Fibroblast of skin of back (primary cell): Measurements from ENCODE around the gene C19orf47.
"Not testable (repeated sequence)": the region's sequence is repeated elsewhere in the genome, so short reads cannot be mapped to it uniquely, and the experiment has no call there.

ENCODE experiments used
- DNase-seq: peaks from one replicate; pipeline ENCODE4 v3.0.0-alpha.2; 2013

C19orf47 gene

DNA sequence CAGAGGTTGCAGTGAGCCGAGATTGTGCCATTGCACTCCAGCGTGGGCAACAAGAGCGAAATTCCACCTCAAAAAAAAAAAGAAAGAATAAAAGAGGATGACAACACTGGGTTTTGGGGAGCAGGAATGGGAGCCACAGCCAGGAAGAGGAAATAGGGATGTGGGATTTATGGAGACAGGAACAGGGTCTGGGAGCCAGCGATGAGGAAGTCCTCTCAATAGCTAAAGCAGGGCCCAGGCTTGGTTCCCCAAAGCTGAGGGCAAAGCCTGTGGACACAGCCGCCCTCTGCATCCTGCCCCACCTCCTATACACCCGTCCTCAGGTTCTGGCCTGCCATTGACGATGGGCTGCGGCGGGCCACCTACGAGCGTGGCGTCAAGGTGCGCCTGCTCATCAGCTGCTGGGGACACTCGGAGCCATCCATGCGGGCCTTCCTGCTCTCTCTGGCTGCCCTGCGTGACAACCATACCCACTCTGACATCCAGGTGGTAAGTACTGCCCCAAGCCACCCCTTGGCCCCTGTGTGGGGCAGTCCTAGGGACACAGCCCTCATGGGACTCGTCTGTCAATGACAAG, 28.2 kb upstream of the C19orf47 start:
- DNase-seq = no peak

DNA sequence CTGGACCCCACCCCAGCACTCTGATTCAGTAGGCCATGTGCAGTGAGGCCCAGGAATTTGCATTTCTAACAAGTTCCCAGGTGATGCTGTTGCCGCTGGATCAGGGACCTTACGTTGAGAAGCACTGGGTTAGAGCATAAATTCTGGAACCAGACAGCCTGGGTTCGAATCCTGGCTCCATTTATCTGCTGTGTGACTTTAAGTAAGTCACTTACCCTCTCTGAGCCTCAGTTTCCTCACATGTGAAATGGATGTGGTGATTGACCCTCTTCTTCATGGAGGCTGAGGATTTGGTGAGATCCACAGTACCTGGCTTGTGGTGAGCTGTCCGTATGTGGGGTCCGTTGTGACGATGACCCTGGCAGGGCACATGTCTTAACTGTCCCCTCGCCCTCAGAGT, 25.9 kb upstream of the C19orf47 start:
- no peak for DNase-seq

- DNase-seq = no peak
These were observed 23.6 kb upstream of the C19orf47 start for GRCh38 chr19:40371802-40372122.

DNA sequence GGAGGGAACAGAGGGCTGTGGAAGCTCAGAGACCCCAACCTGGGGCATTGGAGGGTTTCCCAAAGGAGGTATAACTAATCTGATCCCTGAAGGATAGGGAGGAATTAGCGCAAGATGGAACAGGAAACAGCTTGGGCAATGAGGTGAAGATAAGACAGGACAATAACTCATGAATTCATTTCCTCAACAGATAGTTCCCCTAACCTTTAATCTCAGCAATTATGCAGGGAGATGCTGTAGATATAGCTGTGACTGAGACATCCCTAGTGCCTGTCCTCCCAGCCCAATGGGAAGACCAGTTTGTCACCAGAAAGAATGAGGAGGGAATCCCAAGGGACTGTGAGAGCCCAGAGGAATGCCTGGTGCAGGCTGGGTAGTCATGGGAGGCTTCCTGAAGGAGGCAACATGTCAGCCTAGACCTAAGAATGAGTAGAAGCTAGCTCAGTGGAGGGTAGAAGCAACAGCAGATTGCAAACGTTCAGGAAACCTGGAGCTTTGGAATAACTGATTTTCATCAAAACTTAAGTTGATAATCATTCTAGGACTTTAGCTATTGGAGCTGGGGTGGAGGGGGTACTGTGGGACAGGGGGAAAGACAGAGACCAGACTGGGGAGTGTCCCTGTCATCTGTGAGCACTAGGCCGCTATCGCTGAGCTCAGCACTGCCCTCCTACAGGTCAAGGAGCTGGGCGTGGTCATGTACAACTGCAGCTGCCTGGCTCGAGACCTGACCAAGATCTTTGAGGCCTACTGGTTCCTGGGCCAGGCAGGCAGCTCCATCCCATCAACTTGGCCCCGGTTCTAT, 23.0 kb upstream of the C19orf47 start:
- DNase-seq = peak; percentile 19

GRCh38 chr19:40370253-40370652, 22.1 kb upstream of the C19orf47 start:
- not testable (repeated sequence) for DNase-seq

GRCh38 chr19:40369797-40370196, 21.6 kb upstream of the C19orf47 start:
- DNase-seq = no peak

GRCh38 chr19:40367577-40368434, 19.6 kb upstream of the C19orf47 start:
- no peak for DNase-seq

- DNase-seq = no peak
These were observed 18.7 kb upstream of the C19orf47 start for GRCh38 chr19:40366697-40367561.

- peak; percentile 59 for DNase-seq
These were observed 17.6 kb upstream of the C19orf47 start for GRCh38 chr19:40365613-40366401.

GRCh38 chr19:40365010-40365409, 16.8 kb upstream of the C19orf47 start:
- no peak for DNase-seq

GRCh38 chr19:40363069-40363468, 14.9 kb upstream of the C19orf47 start:
- DNase-seq = no peak

DNA sequence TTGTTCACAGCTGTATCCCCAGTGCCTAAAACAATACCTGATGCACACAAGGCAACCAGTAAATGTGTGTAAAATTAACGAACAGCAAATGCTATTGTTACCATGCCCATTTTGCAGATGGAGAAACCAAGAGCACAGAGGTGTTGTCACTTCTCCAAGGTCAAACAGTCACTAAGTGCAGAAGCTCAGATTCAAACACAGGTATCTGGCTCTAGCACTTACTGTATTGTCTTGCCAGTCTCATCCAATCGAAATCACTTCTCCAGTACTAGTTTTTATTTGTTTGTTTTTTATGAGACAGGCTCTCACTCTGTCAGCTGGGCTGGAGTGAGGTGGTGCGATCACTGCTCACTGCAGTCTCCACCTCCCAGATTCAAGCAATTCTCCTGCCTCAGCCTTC, 14.0 kb upstream of the C19orf47 start:
- DNase-seq = no peak

DNA sequence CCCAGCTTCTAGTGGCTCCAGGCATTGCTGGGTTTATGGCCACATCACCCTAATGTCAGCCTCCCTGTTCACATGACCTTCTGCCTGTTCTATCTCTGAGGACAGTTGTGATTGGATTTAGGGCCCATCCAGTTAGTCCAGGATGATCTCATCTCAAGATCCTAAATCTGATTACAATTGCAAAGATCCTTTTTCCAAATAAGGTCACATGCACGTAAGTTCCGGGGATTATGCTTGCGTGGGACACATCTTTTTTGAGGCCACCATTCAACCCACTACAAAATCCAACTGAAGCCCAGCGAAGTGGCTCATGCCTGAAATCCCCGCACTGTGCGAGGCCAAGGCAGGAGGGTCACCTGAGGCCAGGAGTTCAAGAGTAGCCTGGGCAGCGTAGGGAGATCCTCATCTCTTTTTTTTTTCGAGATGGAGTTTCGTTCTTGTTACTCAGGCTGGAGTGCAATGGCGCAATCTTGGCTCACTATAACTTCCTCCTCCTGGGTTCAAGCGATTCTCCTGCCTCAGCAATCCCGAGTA, 12.6 kb upstream of the C19orf47 start:
- no peak for DNase-seq

GRCh38 chr19:40360020-40360707, 12.0 kb upstream of the C19orf47 start:
- DNase-seq = no peak

DNA sequence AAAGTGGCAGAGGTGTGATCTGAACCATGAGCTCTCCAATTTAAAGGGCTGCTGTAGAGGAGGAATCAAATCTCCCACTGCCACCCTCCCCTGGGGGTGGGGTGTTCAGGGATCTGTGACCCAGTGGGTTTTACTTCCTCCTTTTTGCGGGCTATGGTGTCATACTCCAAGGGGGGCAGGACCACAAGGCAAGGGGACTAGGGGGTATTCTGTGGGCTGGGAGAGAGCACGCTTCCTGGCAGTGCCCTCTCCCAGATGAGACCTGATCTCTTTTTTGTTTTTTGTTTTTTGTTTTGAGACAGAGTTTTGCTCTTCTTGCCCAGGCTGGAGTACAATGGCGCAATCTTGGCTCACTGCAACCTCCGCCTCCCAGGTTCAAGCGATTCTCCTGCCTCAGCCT, 10.6 kb upstream of the C19orf47 start:
- DNase-seq = no peak

DNA sequence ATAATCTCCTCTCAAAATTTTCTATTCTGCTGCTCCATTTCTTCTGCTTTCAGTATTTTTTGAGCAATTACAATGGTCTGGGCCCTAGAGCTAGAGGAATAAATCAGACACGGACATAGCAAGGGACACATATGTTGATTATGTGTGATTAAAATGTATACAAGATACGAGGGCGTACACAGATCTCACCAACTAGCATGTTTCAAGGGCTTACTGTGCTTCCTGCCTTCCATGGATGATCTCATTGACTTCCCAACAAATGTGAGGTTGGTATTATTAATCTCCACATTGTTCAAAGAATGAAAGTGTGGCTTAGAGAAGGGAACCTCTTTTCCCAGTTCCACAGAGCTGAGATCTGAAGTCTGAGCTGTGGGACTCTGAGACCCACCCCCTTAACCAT, 9.4 kb upstream of the C19orf47 start:
- peak; percentile 11 for DNase-seq

- DNase-seq = peak; percentile 16
These were observed 8.7 kb upstream of the C19orf47 start for GRCh38 chr19:40356681-40357595.

DNA sequence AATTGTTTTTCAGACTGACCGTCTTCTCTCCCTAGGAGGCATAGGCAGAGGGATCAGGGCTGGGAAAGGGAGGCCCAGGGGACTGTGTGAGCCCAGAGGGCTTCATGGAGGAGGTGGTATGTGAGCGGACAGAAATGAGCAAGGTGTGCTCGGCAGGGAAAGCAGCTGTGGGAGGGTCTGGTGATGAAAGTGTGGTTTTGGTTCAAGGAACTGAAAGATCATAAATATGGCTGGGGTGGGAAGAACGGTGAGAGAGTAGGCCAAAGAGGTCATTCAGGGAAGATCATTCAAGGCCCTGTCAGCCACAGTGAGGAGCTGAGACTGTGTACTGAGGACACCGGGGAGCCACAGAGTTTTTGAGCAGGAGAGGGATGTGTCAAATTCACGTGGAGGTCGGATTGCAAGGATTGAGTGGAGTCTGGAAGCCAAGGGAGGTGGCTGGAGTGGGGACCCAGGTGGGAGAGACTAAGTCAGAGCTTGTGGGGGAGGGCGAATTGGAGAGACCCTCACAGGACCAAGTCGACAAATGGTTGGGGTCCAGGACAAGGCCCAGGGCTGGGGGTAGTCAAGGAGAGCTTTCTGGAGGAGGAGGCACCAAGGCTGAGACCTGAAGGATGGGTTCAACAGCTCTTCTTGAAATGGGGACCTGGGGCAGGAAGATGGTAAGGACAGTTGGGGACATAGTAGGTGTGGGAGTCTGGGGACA, 7.9 kb upstream of the C19orf47 start:
- no peak for DNase-seq

DNA sequence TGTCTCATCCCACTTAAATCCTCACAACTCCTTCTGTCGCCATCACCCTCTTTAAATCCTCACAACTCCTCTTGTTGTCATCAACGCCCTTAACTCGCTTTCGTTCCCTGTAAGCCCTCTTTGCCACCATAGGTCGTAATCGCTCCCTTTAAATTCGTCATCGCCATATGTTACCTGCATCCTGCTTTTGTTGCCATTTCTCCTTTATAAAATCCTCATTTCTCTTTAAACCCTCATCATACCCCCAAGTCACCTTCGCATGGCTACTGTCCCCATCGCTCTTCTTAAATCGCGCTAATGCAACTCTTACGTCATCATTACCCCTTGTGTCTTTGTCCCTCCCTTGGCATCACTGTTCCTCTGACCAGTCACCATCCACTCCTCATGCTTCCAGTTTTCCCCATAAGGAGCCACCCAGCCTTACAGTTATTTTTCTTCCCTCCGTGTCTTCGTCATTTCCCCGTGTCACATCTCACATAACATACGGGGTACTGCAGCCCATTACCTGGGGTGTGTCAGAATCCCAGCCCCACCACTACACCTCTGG, 837 bp upstream of the C19orf47 start:
- DNase-seq = peak; percentile 59
